Heart left ventricle (tissue), 16 donors: Measurements from ENCODE around the gene CD164L2. TPM values are rescaled to one million over a fixed set of nuclear protein-coding genes. Genes with fewer than 3 reads are reported as not detected.
A peak's percentile ranks its signal among the peaks of the same experiment; 100 is the strongest.

Source experiments
- ATAC-seq, 4 donors: fragments of 200-7000 bp; cut with Tn5 transposase; one replicate each; pipeline ENCODE4 v1.9.1; 2020 to 2022; ENCODE audit warnings: moderate library complexity in 4 of 4, mild to moderate bottlenecking in 3 of 4, moderate number of reproducible peaks in 1 of 4
- DNase-seq, 5 donors: peaks; one replicate each; pipeline ENCODE4 v3.0.0-alpha.2; 2020
- H3K27ac ChIP-seq, 12 donors: fragments of 200-600 bp; sonication (generic) in 4 of 12; one replicate each; pipeline versions ENCODE4 v1.5.0 to v1.8.0; 2016 to 2022; ENCODE audit warnings: mild to moderate bottlenecking in 2 of 12
- H3K27me3 ChIP-seq, 9 donors: fragments of 200-600 bp; sonication (generic) in 2 of 9; one replicate each; pipeline versions ENCODE4 v1.5.1 to v1.8.0; 2016 to 2022; ENCODE audit warnings: mild to moderate bottlenecking in 3 of 9
- H3K36me3 ChIP-seq, 9 donors: fragments of 200-600 bp; sonication (generic) in 2 of 9; one replicate each; pipeline versions ENCODE4 v1.5.0 to v1.8.0; 2018 to 2022; ENCODE audit warnings: mild to moderate bottlenecking in 2 of 9
- H3K4me1 ChIP-seq, 12 donors: fragments of 200-600 bp; sonication (generic) in 4 of 12; one replicate each; pipeline versions ENCODE4 v1.5.0 to v1.8.0; 2016 to 2022; ENCODE audit warnings: mild to moderate bottlenecking in 3 of 12
- H3K4me3 ChIP-seq, 12 donors: fragments of 200-600 bp; sonication (generic) in 4 of 12; one replicate each; pipeline versions ENCODE4 v1.5.0 to v1.8.0; 2017 to 2022; ENCODE audit warnings: mild to moderate bottlenecking in 9 of 12, moderate library complexity in 4 of 12
- H3K9me3 ChIP-seq, 12 donors: fragments of 200-600 bp; sonication (generic) in 4 of 12; one replicate each; pipeline versions ENCODE4 v1.5.0 to v1.8.0; 2016 to 2022; ENCODE audit warnings: mild to moderate bottlenecking in 1 of 12
- POLR2A ChIP-seq, 2 donors: fragments of 450-650 bp; IDR thresholded peaks; one replicate each; pipeline ENCODE4 v1.6.1; 2017; ENCODE audit warnings: antibody characterized with exemption in 2 of 2, mild to moderate bottlenecking in 2 of 2, moderate library complexity in 2 of 2
- WGBS, 4 donors: extraction: QIAGEN DNeasy Blood & Tissue Kit in 2 of 4; methylation state at CpG; one replicate each; pipeline versions ENCODE4 v1.1.5 to v1.1.7; 2013 to 2018; 5-methylcytosine and 5-hydroxymethylcytosine counted together
- intact Hi-C, 10 donors: fragments of 100-400 bp; cut with DNase I; formaldehyde crosslinking; loops; one replicate each; pipeline versions ENCODE4 v1.11.1 to v1.14.2; 2022
- polyA plus RNA-seq, 2 donors: library from polyadenylated mRNA; stranded (reverse); fragments of 200-250 nt; gene quantifications; one replicate each; pipeline ENCODE4 v1.2.3, GENCODE V29; 2013
- total RNA-seq, 9 donors: library from RNA; depleted of rRNA in 2 of 9; stranded (reverse); fragments of >200 nt in 2 of 9; fragmentation: NEBNext Ultra II Directional in 3 of 9; extraction: Animal tissue kit (Norgen Biotek cat#: 25700) in 3 of 9; gene quantifications; one replicate each; pipeline versions ENCODE4 v1.1.0 to v1.2.4, GENCODE V29; 2016 to 2023
- TF ChIP-seq, protein P1 (sequence below), 12 donors: fragments of 200-600 bp; sonication (generic) in 4 of 12; IDR thresholded peaks; one replicate each; pipeline versions ENCODE4 v1.5.0 to v1.8.0; 2018 to 2022; ENCODE audit warnings: antibody characterized with exemption in 12 of 12, mild to moderate bottlenecking in 5 of 12
- donor health status: ischemic (EF 13 %, LVEDD 7.1; RV severe dilation, severe dysfunction).
- donor health status: healthy with polysubstance abuse.
- donor health status: DM: no; HTN: yes; CAD: no.
- donor health status: DM: no; HTN: no; CAD: no.
- donor health status: ischemic (EF 25% LVEDD 6.9; RV normal size, moderate dysfunction).
- donor health status: ischemic (EF 25% LVEDD 5.7; RV mildly dilated, moderate dysfunction).
- donor health status: healthy.
- donor health status: DM: yes; HTN: yes; CAD: no.
- donor health status: ischemic (EF 35%, LVEDD 5.7; RV mildly dilated, moderate dysfunction).
- donor health status: nonischemic (EF 11% LVEDD 7.7; RV severe dilation, severe dysfunction).
- donor health status: DM: yes; HTN: yes; CAD: no.
- donor health status: PGD.
- donor health status: ischemic (EF 29% LVEDD 5.4; RV normal size, mild dysfunction).
- donor health status: nonischemic (EF 23%, LVEDD 6.1; RV moderate dilation, normal function).

The CD164L2 gene
- total and polyA plus RNA-seq, 11 donors, result not detected

DNA sequence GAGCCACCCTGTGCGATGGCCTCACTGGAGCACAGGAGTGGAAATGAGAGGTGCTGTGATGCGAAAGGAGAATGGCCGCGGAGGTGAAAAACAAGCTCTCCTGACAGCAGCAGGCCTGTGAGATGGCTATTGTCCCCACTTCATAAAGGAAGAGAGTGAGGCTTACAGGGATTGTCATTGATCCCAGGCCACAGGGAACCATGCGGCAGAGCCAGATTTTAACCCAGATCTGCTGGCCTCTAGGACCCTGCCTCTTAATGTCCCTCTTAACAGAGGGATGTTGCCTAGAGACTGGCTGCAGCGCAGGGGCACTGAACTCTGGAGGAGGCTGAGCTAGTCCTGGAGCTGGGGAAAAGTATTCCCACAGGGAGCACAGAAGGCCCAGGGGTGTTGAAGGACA is 44.4 kb downstream of the CD164L2 start:
- Histone ChIP-seq H3K4me1 (peaks cover 0 to 29% (median 4%) of the 10 kb centered on the region in 12 donors), H3K4me3 (no peak overlapping the region), H3K27me3 (no peaks in the 10 kb centered on the region), H3K27ac (no peak overlapping the region), H3K36me3 (peaks cover 3 to 38% (median 33%) of the 10 kb centered on the region in 9 donors), H3K9me3 (no peaks in the 10 kb centered on the region)
- TF ChIP-seq, protein P1, sequence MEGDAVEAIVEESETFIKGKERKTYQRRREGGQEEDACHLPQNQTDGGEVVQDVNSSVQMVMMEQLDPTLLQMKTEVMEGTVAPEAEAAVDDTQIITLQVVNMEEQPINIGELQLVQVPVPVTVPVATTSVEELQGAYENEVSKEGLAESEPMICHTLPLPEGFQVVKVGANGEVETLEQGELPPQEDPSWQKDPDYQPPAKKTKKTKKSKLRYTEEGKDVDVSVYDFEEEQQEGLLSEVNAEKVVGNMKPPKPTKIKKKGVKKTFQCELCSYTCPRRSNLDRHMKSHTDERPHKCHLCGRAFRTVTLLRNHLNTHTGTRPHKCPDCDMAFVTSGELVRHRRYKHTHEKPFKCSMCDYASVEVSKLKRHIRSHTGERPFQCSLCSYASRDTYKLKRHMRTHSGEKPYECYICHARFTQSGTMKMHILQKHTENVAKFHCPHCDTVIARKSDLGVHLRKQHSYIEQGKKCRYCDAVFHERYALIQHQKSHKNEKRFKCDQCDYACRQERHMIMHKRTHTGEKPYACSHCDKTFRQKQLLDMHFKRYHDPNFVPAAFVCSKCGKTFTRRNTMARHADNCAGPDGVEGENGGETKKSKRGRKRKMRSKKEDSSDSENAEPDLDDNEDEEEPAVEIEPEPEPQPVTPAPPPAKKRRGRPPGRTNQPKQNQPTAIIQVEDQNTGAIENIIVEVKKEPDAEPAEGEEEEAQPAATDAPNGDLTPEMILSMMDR (IDR thresholded peaks at IDR 0.05), result no peak
- TF ChIP-seq POLR2A (IDR thresholded peaks at IDR 0.05), result no peak
- DNase-seq, result no peak
- ATAC-seq, result no peak
- 91 to 96% (median 95%) methylated on average over 5 to 6 of the region's 6 CpGs for WGBS, 4 donors
- intact Hi-C loops, result no loop called here

DNA sequence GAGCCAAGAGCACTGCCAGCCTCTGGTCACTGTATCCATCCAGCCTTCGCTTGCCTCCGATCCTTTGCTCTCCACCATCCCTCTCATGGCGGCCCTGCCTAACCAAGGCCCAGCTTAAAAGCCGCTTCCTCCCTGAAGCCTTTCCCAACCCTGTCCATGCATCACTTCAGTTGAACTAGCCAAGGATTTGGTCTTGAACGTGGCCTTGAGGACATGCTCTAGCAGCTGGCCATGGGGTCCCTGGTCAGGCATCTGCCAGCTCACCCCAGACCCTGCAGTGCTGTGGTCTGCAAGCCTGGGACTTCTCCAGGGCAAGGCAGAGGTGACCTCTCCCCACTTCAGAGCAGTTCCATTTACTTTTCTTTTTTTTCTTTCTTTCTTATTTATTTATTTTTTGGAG is 46.4 kb downstream of the CD164L2 start:
- intact Hi-C loops, result no loop called here
- H3K4me1 ChIP-seq, result peaks cover 0 to 19% (median 10%) of the 10 kb centered on the region in 12 donors
- WGBS, 4 donors, result 95% methylated on average over 5 of the region's 5 CpGs
- H3K9me3 ChIP-seq, result no peaks in the 10 kb centered on the region
- TF ChIP-seq, protein P1 (IDR thresholded peaks at IDR 0.05), result no peak
- no peak for TF ChIP-seq POLR2A (IDR thresholded peaks at IDR 0.05)
- DNase-seq, result peak in 2 of 5 donors; percentile 1 to 5
- H3K27ac ChIP-seq, result no peak overlapping the region
- peaks cover 3 to 58% (median 50%) of the 10 kb centered on the region in 9 donors for H3K36me3 ChIP-seq
- H3K4me3 ChIP-seq, result no peak overlapping the region
- ATAC-seq, result no peak
- H3K27me3 ChIP-seq, result no peaks in the 10 kb centered on the region

DNA sequence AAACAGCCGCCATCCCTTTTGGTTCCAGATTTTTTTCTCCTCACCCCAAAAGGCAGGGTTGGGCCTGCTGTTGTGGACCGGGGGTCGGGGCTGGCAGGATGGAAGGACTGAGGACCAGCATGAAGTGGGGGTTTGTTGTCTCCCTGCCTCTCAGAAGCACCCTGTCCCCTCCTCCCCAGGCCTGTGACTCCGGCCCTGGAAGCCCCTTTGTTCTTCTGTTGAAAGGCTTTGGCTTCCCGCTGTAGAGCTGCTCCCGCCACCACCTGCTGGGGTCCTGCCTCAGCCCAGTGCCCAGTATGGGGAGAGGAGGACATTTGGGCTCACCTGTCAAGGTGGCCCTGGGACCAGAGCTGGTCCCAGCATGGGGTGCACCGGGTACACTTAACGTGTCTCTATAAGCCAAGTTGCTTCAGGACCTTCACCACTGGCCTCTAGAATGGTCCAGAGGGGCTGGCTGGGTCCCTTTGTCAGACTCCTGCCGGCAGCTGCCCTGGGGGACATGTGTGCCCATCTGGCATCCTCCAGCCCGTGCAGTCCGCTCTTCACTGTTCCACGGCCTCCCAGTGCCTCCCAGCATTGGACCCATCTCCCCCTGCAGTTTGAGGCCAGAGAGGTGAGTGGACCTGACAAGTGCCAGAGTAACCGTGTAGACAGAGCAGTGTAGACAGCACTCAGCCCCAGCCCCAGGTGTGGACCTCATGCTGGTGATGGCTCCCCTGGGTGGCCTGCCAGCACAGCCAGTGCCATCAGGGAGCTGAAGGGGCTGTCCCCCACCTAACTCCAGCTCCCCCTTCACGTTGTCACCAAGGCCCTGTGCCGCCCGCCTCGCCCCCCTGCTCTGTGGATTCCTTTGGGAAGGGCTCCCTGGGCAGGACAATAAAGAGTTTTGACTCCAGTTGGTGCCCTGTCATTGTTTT is 47.4 kb downstream of the CD164L2 start:
- peaks cover 3 to 68% (median 57%) of the 10 kb centered on the region in 9 donors for H3K36me3 ChIP-seq
- peaks cover 0 to 18% (median 13%) of the 10 kb centered on the region in 12 donors for H3K4me1 ChIP-seq
- DNase-seq (peak in 2 of 5 donors; percentile 17 to 52), ATAC-seq (no peak)
- H3K9me3 ChIP-seq, result no peaks in the 10 kb centered on the region
- no peak for TF ChIP-seq POLR2A (IDR thresholded peaks at IDR 0.05)
- TF ChIP-seq, protein P1 (IDR thresholded peaks at IDR 0.05), result no peak
- H3K27me3 ChIP-seq, result no peaks in the 10 kb centered on the region
- 89 to 94% (median 93%) methylated on average over 16 to 17 of the region's 17 CpGs for WGBS, 4 donors
- H3K4me3 ChIP-seq, result no peak overlapping the region
- H3K27ac ChIP-seq, result no peak overlapping the region
- intact Hi-C loops, result no loop called here

DNA sequence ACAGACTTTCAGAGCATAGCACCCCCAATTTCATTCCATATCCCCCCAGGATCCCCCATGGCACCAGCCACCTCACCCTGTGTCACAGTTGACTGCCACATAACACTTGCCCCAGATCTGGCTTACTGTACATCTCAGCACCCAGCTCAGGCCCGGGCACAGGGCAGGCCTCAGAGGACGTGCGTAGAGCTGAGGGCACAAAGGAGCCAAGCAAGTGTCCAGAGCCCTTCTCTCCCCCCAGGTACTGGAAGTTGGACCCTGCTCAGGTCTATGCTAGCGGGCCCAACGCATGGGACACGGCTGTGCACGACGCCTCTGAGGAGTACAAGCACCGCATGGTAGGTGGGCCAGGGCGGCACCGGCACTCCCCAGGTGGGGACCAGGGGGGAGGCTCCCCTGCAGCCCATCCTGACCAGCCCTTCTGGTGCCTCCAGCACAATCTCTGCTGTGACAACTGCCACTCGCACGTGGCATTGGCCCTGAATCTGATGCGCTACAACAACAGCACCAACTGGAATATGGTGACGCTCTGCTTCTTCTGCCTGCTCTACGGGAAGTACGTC is 49.3 kb downstream of the CD164L2 start:
- peaks cover 0 to 28% (median 14%) of the 10 kb centered on the region in 12 donors for H3K4me1 ChIP-seq
- intact Hi-C loops, result loop anchor here in 1 of 10 donors (2.0 kb wide), 1 partner anchor 61 kb away; no protein-coding TSS in a partner anchor
- no peak for TF ChIP-seq POLR2A (IDR thresholded peaks at IDR 0.05)
- TF ChIP-seq, protein P1 (IDR thresholded peaks at IDR 0.05), result no peak
- DNase-seq (no peak), ATAC-seq (no peak)
- H3K27me3 ChIP-seq, result no peaks in the 10 kb centered on the region
- peaks cover 3 to 82% (median 64%) of the 10 kb centered on the region in 9 donors for H3K36me3 ChIP-seq
- no peak overlapping the region for H3K4me3 ChIP-seq
- 90 to 96% (median 93%) methylated on average over 10 to 17 of the region's 17 CpGs for WGBS, 4 donors
- H3K27ac ChIP-seq, result no peak overlapping the region
- H3K9me3 ChIP-seq, result no peaks in the 10 kb centered on the region
